HG03159 (cell line): ENCODE results near the gene NAA20.

Experiments
- ATAC-seq: cut with Tn5 transposase; IDR thresholded peaks from one replicate; pipeline ENCODE4 v1.9.1; 2021; ENCODE audit warnings: mild to moderate bottlenecking, moderate library complexity; ENCODE audit not compliant: unreplicated experiment

Gene NAA20

GRCh38 chr20:20070871-20071726 is 53.9 kb downstream of the NAA20 start:
- ATAC-seq, result no peak

- ATAC-seq, result no peak
Measured at GRCh38 chr20:20073801-20074371, 56.7 kb downstream of the NAA20 start.

GRCh38 chr20:20075032-20075431 is 57.9 kb downstream of the NAA20 start:
- no peak for ATAC-seq

- no peak for ATAC-seq
Measured at GRCh38 chr20:20076297-20077065, 59.3 kb downstream of the NAA20 start.

GRCh38 chr20:20078041-20078440 is 60.9 kb downstream of the NAA20 start:
- ATAC-seq, result no peak

- ATAC-seq, result no peak
Measured at GRCh38 chr20:20079102-20079784, 62.1 kb downstream of the NAA20 start.
